Mucosa of descending colon (tissue), 3 donors: ENCODE results near the gene MTHFD1L. TPM values are rescaled to one million over a fixed set of nuclear protein-coding genes. Genes with fewer than 3 reads are reported as not detected.
A peak's percentile ranks its signal among the peaks of the same experiment; 100 is the strongest.
"Not testable (repeated sequence)": the region's sequence is repeated elsewhere in the genome, so short reads cannot be mapped to it uniquely, and the experiment has no call there.

ENCODE experiments used
- ATAC-seq: fragments of 200-7000 bp; cut with Tn5 transposase; one replicate; pipeline ENCODE4 v1.9.1; 2020; ENCODE audit warnings: mild to moderate bottlenecking, moderate library complexity
- DNase-seq, 3 donors: peaks; one replicate each; pipeline ENCODE4 v3.0.0-alpha.2; 2020
- H3K36me3 ChIP-seq: fragments of 200-600 bp; one replicate; pipeline ENCODE4 v1.8.0; 2021; ENCODE audit warnings: low read depth, mild to moderate bottlenecking
- H3K4me1 ChIP-seq: fragments of 200-600 bp; one replicate; pipeline ENCODE4 v1.8.0; 2021; ENCODE audit warnings: low read depth, mild to moderate bottlenecking
- H3K4me3 ChIP-seq: fragments of 200-600 bp; one replicate; pipeline ENCODE4 v1.8.0; 2021; ENCODE audit warnings: mild to moderate bottlenecking
- H3K9me3 ChIP-seq: fragments of 200-600 bp; one replicate; pipeline ENCODE4 v1.8.0; 2021; ENCODE audit warnings: mild to moderate bottlenecking
- intact Hi-C, 2 donors: fragments of 100-400 bp; cut with DNase I in 1 of 2; cut with micrococcal nuclease in 1 of 2; formaldehyde crosslinking; loops; one replicate each; pipeline versions ENCODE4 v1.11.0 to v1.11.1; 2022; cut with DNase I, micrococcal nuclease
- total RNA-seq, 3 donors: library from RNA; stranded (reverse); fragmentation: NEBNext Ultra II Directional in 2 of 3; extraction: Animal tissue kit (Norgen Biotek cat#: 25700) in 2 of 3; gene quantifications; one replicate each; pipeline versions ENCODE4 v1.2.1 to v1.2.4, GENCODE V29; 2021 to 2023
- TF ChIP-seq, protein P1 (sequence below): fragments of 200-600 bp; IDR thresholded peaks from one replicate; pipeline ENCODE4 v1.8.0; 2022; ENCODE audit warnings: antibody characterized with exemption, mild to moderate bottlenecking
- donor health status: DM: no; HTN: no; CAD: no; lungs with moderate emphysema.
- donor health status: DM: no; HTN: no; CAD: no.
- donor health status: DM: no; HTN: yes; CAD: no.

Gene MTHFD1L
- total RNA-seq, 3 donors from 2014 or later, result 7.1 to 11.1 (median 8.9) TPM

DNA sequence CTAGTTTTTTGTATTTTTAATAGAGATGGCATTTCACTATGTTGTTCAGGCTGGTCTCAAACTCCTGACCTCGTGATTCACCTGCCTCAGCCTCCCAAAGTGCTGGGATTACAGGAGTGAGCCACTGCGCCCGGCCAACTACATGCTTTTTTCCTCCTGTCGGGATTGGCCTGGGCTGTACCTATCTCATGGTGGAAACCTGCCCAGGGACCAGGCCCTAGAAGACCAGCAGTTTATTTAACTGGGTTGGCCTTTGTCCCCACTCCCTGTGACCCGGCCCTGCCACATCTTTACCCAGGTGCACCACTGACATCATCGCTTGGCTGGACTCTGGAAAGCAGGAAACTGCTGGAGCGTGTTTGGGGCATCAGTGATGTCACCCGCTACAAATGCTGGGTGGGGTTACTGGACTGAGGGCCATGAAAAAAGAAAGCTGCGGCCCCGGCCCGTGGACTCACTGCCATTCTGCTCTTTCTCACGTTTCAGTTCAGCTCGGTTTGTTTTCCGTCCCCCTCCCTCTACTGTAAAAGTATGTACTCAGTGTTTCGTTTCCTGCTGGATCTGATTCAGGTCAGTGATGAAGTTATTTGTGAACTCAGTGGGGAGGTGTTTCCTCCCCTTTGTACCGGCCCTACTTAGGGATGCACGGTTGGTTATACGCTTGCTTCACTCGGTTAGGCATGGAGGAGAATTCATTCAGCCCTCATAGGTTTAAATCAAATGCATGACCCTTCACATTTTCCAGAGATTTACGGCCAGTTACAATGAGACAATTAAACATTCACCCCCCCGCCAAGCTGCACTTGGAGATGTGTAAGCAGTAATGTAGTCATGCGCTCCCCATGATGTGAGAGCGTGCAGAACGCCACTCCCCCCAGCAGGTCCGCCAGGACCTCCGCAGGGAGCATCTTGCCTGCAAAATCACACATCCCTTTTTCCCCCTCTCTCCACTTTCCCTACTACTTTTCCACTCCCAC lies 179.3 kb downstream of the MTHFD1L start:
- TF ChIP-seq, protein P1, sequence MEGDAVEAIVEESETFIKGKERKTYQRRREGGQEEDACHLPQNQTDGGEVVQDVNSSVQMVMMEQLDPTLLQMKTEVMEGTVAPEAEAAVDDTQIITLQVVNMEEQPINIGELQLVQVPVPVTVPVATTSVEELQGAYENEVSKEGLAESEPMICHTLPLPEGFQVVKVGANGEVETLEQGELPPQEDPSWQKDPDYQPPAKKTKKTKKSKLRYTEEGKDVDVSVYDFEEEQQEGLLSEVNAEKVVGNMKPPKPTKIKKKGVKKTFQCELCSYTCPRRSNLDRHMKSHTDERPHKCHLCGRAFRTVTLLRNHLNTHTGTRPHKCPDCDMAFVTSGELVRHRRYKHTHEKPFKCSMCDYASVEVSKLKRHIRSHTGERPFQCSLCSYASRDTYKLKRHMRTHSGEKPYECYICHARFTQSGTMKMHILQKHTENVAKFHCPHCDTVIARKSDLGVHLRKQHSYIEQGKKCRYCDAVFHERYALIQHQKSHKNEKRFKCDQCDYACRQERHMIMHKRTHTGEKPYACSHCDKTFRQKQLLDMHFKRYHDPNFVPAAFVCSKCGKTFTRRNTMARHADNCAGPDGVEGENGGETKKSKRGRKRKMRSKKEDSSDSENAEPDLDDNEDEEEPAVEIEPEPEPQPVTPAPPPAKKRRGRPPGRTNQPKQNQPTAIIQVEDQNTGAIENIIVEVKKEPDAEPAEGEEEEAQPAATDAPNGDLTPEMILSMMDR, result no peak
- Histone ChIP-seq H3K4me1 (peaks cover 4% of the 10 kb centered on the region), H3K4me3 (no peak overlapping the region), H3K36me3 (no peaks in the 10 kb centered on the region), H3K9me3 (no peaks in the 10 kb centered on the region)
- peak; percentile 95 for ATAC-seq
- intact Hi-C loops, result no loop called here
- peak; percentile 82 to 87 (median 87) for DNase-seq

DNA sequence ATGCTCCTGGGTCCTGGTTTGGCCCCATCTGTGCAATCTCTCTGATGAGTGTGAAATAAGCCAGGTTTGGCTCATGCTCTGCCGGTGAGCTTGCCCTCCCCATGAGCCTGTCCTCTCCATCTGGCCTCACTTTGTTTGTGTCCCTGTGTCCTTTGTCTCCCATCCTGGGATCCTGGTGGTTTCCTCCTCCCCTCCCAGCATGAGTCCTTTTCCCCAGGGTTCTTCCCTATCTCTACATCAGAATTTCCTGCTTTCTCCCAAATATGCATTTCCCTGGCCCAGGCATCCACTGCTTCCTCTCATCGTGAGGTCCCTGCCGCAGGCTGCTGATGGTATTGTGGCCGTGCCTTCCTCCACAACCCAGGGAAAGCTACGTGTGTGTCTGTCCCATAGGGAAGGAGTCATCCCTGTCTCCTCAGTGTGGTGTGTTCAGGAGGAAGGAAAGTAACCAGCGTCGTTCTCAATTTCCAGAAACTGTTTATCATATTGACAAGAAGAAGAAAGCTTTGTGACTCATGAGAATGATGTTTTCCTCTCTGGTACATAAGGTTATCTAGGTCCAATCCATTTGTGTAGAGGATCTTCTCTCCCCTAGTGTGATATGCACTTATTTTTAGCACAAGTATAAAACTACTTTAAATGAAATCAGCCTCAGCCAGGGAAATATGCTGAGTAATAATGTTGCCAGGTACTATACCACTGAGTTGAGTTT lies 180.2 kb downstream of the MTHFD1L start:
- DNase-seq, ATAC-seq, intact Hi-C loops, H3K4me3 ChIP-seq, H3K4me1 ChIP-seq, H3K9me3 ChIP-seq, H3K36me3 ChIP-seq: not testable (repeated sequence)

DNA sequence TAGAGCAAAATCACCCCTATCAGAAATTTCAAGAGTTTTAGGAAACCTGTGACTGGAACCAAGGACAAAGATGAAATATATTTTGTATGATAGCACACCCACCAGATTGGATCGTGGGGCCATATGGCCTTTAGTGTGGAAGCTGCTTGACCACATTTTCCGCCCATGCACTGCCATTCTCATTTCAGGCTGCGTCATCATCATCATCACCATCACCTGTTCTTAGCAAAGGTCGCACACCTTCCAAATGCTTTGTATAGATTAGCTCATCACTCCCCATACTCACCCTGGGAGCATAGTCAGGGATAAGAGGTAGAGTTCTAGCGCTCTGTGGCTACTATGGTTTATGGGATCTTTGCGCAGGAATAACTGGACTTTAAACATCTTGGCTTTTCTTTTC lies 185.7 kb downstream of the MTHFD1L start:
- no peaks in the 10 kb centered on the region for H3K36me3 ChIP-seq
- ATAC-seq (no peak), DNase-seq (no peak)
- no peaks in the 10 kb centered on the region for H3K9me3 ChIP-seq
- TF ChIP-seq, protein P1, result no peak
- intact Hi-C loops, result no loop called here
- H3K4me1 ChIP-seq, result no peaks in the 10 kb centered on the region
- H3K4me3 ChIP-seq, result no peak overlapping the region

DNA sequence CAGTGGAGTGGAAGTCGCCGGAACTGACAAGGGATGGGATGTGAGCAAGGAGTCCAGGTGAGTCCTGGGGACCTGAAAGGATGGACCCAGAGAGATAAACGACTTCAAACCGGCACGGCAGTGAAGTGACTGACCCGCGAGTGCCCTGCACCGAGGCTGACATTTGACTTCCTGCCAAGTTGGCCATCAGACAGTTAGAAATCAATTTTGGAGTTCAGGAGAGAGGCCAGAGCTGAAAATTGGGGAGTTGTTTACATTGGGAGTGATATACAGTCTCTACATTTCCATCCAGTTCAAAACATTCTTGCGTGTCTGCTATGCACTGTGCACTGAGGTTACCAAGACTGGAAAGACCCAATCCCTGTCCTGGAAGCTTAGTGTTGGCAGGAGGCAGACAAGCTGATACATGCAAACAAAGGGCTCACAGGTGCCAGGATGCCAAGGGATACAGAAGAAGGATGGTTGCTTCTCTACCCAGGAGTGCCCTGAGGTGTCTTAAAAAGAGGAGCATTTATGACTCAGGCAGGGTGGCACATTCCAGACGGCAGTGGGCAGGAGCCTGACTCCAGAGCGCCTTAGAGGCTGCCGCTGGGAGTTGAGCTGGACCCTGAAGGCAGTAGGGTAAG lies 186.6 kb downstream of the MTHFD1L start:
- H3K36me3 ChIP-seq, result no peaks in the 10 kb centered on the region
- no peaks in the 10 kb centered on the region for H3K9me3 ChIP-seq
- no peak for DNase-seq
- no peak for ATAC-seq
- intact Hi-C loops, result no loop called here
- TF ChIP-seq, protein P1, result no peak
- no peaks in the 10 kb centered on the region for H3K4me1 ChIP-seq
- H3K4me3 ChIP-seq, result no peak overlapping the region

DNA sequence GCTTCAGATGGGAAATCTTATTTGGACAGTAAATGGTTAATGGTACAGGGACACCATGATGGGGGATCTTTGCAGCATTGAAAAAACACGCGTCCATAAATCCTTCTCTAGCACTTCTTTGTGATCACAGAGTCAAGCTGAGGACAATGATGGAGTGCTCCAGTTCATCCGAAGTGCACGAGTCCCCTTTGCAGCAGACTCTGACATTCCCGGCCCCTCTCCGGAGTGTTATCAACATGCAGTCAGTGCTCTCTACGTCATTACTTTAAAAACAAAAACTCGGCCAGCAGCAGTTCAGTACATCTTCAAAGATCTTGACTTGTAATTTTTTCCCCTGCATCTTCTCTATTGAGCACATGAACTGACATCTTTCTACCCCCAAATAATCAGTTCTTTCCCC lies 188.8 kb downstream of the MTHFD1L start:
- DNase-seq (no peak), ATAC-seq (no peak)
- Histone ChIP-seq H3K36me3 (no peaks in the 10 kb centered on the region), H3K4me3 (no peak overlapping the region), H3K9me3 (no peaks in the 10 kb centered on the region), H3K4me1 (no peaks in the 10 kb centered on the region)
- TF ChIP-seq, protein P1, result no peak
- intact Hi-C loops, result no loop called here
